ENCODE data around the gene ZNF454. TPM values are rescaled to one million over a fixed set of nuclear protein-coding genes. Genes with fewer than 3 reads are reported as not detected.
A peak's percentile ranks its signal among the peaks of the same experiment; 100 is the strongest.

Gene ZNF454
- total RNA-seq, result not detected

- H3K9me3 Mint-ChIP-seq (ENCODE audit: insufficient read depth), result peaks cover 59% of the 10 kb centered on the region
- peaks cover 8% of the 10 kb centered on the region for H3K36me3 Mint-ChIP-seq (ENCODE audit: low read depth)
These were observed at the start of gene ZNF454 for GRCh38 chr5:178940569-178941360. ZNF454 (plus strand) TSS chr5:178941198; CDS start chr5:178942792, 1,594 bp downstream.

GRCh38 chr5:178895615-178896571 lies 45.1 kb upstream of the ZNF454 start, which contains the start of gene ZFP2:
ZFP2 (plus strand) TSS chr5:178895913; CDS start chr5:178931314, 35,401 bp downstream.
- Mint-ChIP-seq H3K4me3 (peak within 1 kb of the TSS; percentile 43), H3K9me3 (ENCODE audit: insufficient read depth) (peaks cover 39% of the 10 kb centered on the region), H3K4me1 (ENCODE audit: low read depth) (peaks cover 4% of the 10 kb centered on the region), H3K27me3 (ENCODE audit: low read depth) (no peaks in the 10 kb centered on the region), H3K27ac (no peak within 1 kb of the TSS), H3K36me3 (ENCODE audit: low read depth) (peaks cover 29% of the 10 kb centered on the region)
- CTCF ChIA-PET, result no interaction called here
- POLR2A ChIA-PET, result no interaction called here
- DNase-seq, result peak; percentile 26
- peak; percentile 72 for ATAC-seq

More at GRCh38 chr5:178940569-178941360, at the start of gene ZNF454:
- DNase-seq (no peak), ATAC-seq (no peak)
- H3K27ac Mint-ChIP-seq, result no peak within 1 kb of the TSS
- ChIA-PET POLR2A (no interaction called here), CTCF (no interaction called here)
- H3K4me1 Mint-ChIP-seq (ENCODE audit: low read depth), result no peaks in the 10 kb centered on the region
- H3K27me3 Mint-ChIP-seq (ENCODE audit: low read depth), result peaks cover 12% of the 10 kb centered on the region
- no peak within 1 kb of the TSS for H3K4me3 Mint-ChIP-seq

- ATAC-seq (no peak), DNase-seq (no peak)
- peaks cover 9% of the 10 kb centered on the region for H3K36me3 Mint-ChIP-seq (ENCODE audit: low read depth)
- no peak overlapping the region for H3K4me3 Mint-ChIP-seq
- H3K9me3 Mint-ChIP-seq (ENCODE audit: insufficient read depth), result peaks cover 33% of the 10 kb centered on the region
- no peak overlapping the region for H3K27ac Mint-ChIP-seq
- H3K27me3 Mint-ChIP-seq (ENCODE audit: low read depth), result no peaks in the 10 kb centered on the region
- ChIA-PET CTCF (no interaction called here), POLR2A (no interaction called here)
- H3K4me1 Mint-ChIP-seq (ENCODE audit: low read depth), result peaks cover 4% of the 10 kb centered on the region
These were observed 41.7 kb upstream of the ZNF454 start for GRCh38 chr5:178899289-178899688.

GRCh38 chr5:178902849-178903248 lies 38.1 kb upstream of the ZNF454 start:
- Mint-ChIP-seq H3K27ac (no peak overlapping the region), H3K4me3 (no peak overlapping the region), H3K27me3 (ENCODE audit: low read depth) (no peaks in the 10 kb centered on the region), H3K4me1 (ENCODE audit: low read depth) (no peaks in the 10 kb centered on the region), H3K9me3 (ENCODE audit: insufficient read depth) (peaks cover 26% of the 10 kb centered on the region), H3K36me3 (ENCODE audit: low read depth) (peaks cover 2% of the 10 kb centered on the region)
- POLR2A ChIA-PET, result no interaction called here
- ATAC-seq (no peak), DNase-seq (no peak)
- CTCF ChIA-PET, result no interaction called here

GRCh38 chr5:178931846-178932760 lies 8.9 kb upstream of the ZNF454 start:
- H3K27me3 Mint-ChIP-seq (ENCODE audit: low read depth), result no peaks in the 10 kb centered on the region
- CTCF ChIA-PET, result no interaction called here

GRCh38 chr5:178941361-178941760 lies 363 bp downstream of the ZNF454 start:
- H3K27me3 Mint-ChIP-seq (ENCODE audit: low read depth), result peaks cover 12% of the 10 kb centered on the region
- peaks cover 57% of the 10 kb centered on the region for H3K9me3 Mint-ChIP-seq (ENCODE audit: insufficient read depth)
- ATAC-seq, result no peak
- H3K27ac Mint-ChIP-seq, result no peak overlapping the region
- DNase-seq, result no peak
- H3K4me1 Mint-ChIP-seq (ENCODE audit: low read depth), result no peaks in the 10 kb centered on the region
- ChIA-PET CTCF (no interaction called here), POLR2A (no interaction called here)
- peaks cover 7% of the 10 kb centered on the region for H3K36me3 Mint-ChIP-seq (ENCODE audit: low read depth)
- no peak overlapping the region for H3K4me3 Mint-ChIP-seq

More at GRCh38 chr5:178931846-178932760, 8.9 kb upstream of the ZNF454 start:
- Mint-ChIP-seq H3K9me3 (ENCODE audit: insufficient read depth) (peaks cover 64% of the 10 kb centered on the region), H3K4me1 (ENCODE audit: low read depth) (no peaks in the 10 kb centered on the region), H3K27ac (no peak overlapping the region), H3K36me3 (ENCODE audit: low read depth) (peaks cover 17% of the 10 kb centered on the region), H3K4me3 (no peak overlapping the region)
- POLR2A ChIA-PET, result no interaction called here
- DNase-seq (no peak), ATAC-seq (no peak)

GRCh38 chr5:178965465-178966055 lies 24.6 kb downstream of the ZNF454 start:
- ChIA-PET POLR2A (no interaction called here), CTCF (no interaction called here)
- H3K4me1 Mint-ChIP-seq (ENCODE audit: low read depth), result no peaks in the 10 kb centered on the region
- no peak overlapping the region for H3K27ac Mint-ChIP-seq
- H3K36me3 Mint-ChIP-seq (ENCODE audit: low read depth), result peaks cover 12% of the 10 kb centered on the region
- peaks cover 63% of the 10 kb centered on the region for H3K9me3 Mint-ChIP-seq (ENCODE audit: insufficient read depth)
- DNase-seq (no peak), ATAC-seq (no peak)
- no peaks in the 10 kb centered on the region for H3K27me3 Mint-ChIP-seq (ENCODE audit: low read depth)
- no peak overlapping the region for H3K4me3 Mint-ChIP-seq

GRCh38 chr5:178981381-178981780 lies 40.4 kb downstream of the ZNF454 start:
- ChIA-PET CTCF (no interaction called here), POLR2A (no interaction called here)
- Mint-ChIP-seq H3K4me1 (ENCODE audit: low read depth) (no peaks in the 10 kb centered on the region), H3K36me3 (ENCODE audit: low read depth) (peaks cover 3% of the 10 kb centered on the region), H3K9me3 (ENCODE audit: insufficient read depth) (peaks cover 46% of the 10 kb centered on the region), H3K27ac (no peak overlapping the region), H3K4me3 (no peak overlapping the region), H3K27me3 (ENCODE audit: low read depth) (no peaks in the 10 kb centered on the region)
- no peak for ATAC-seq
- no peak for DNase-seq

- CTCF ChIA-PET, result no interaction called here
- Mint-ChIP-seq H3K4me3 (no peak overlapping the region), H3K27me3 (ENCODE audit: low read depth) (no peaks in the 10 kb centered on the region), H3K36me3 (ENCODE audit: low read depth) (peaks cover 3% of the 10 kb centered on the region), H3K27ac (no peak overlapping the region), H3K4me1 (ENCODE audit: low read depth) (no peaks in the 10 kb centered on the region), H3K9me3 (ENCODE audit: insufficient read depth) (peaks cover 46% of the 10 kb centered on the region)
- ATAC-seq (no peak), DNase-seq (no peak)
- POLR2A ChIA-PET, result no interaction called here
These were observed 41.9 kb downstream of the ZNF454 start for GRCh38 chr5:178982941-178983340.

GRCh38 chr5:178983728-178984127 lies 42.7 kb downstream of the ZNF454 start:
- Mint-ChIP-seq H3K9me3 (ENCODE audit: insufficient read depth) (peaks cover 38% of the 10 kb centered on the region), H3K4me1 (ENCODE audit: low read depth) (no peaks in the 10 kb centered on the region), H3K4me3 (no peak overlapping the region), H3K36me3 (ENCODE audit: low read depth) (peaks cover 3% of the 10 kb centered on the region), H3K27me3 (ENCODE audit: low read depth) (no peaks in the 10 kb centered on the region), H3K27ac (no peak overlapping the region)
- ChIA-PET CTCF (no interaction called here), POLR2A (no interaction called here)
- DNase-seq (no peak), ATAC-seq (no peak)
